ENCODE measurements around the gene GLP1R. TPM values are rescaled to one million over a fixed set of nuclear protein-coding genes. Genes with fewer than 3 reads are reported as not detected.

GLP1R gene
- total RNA-seq, 4 donors from 2014 or later, result 0.17 TPM; not detected in 3

- no peak for TF ChIP-seq CTCF (IDR thresholded peaks at IDR 0.05; ENCODE audit: low read depth)
These were observed 80.3 kb downstream of the GLP1R start for GRCh38 chr6:39128832-39129231.

- TF ChIP-seq CTCF (IDR thresholded peaks at IDR 0.05; ENCODE audit: low read depth), result no peak
These were observed 82.1 kb downstream of the GLP1R start for GRCh38 chr6:39130691-39131090.

GRCh38 chr6:39137245-39137644, 88.7 kb downstream of the GLP1R start:
- no peak for TF ChIP-seq CTCF (IDR thresholded peaks at IDR 0.05; ENCODE audit: low read depth)

Other genes with a start within 250 kb of the GLP1R start
- 10 to 100 TPM; 17.7 to 24.5 (median 20.1) TPM for gene SAYSD1, start 66.4 kb downstream of the GLP1R start, total RNA-seq
- gene KCNK5, start 180.7 kb downstream of the GLP1R start, total RNA-seq, result 1 to 10 TPM; 1.0 to 3.0 (median 1.1) TPM